Psoas muscle (tissue), 8 donors: ENCODE measurements around the gene ZNF280B. TPM values are rescaled to one million over a fixed set of nuclear protein-coding genes. Genes with fewer than 3 reads are reported as not detected.

Source experiments
- ATAC-seq, 4 donors: fragments of 200-7000 bp; cut with Tn5 transposase; one replicate each; pipeline ENCODE4 v1.9.1; 2020; ENCODE audit warnings: moderate library complexity in 3 of 4, mild to moderate bottlenecking in 2 of 4
- DNase-seq, 2 donors: peaks; one replicate each; pipeline ENCODE4 v3.0.0-alpha.2; 2020
- H3K27ac ChIP-seq: fragments of 200-600 bp; one replicate; pipeline ENCODE4 v1.8.0; 2022
- H3K27me3 ChIP-seq, 3 donors: fragments of 200-600 bp in 1 of 3; one replicate each; pipeline versions ENCODE4 v1.6.1 to v1.8.0; 2013 to 2022; ENCODE audit warnings: low read length in 2 of 3, mild to moderate bottlenecking in 2 of 3, moderate library complexity in 1 of 3; ENCODE audit not compliant: insufficient read depth in 3 of 3
- H3K36me3 ChIP-seq, 2 donors: fragments of 200-600 bp in 1 of 2; one replicate each; pipeline versions ENCODE4 v1.6.1 to v1.8.0; 2013 to 2022; ENCODE audit warnings: low read depth in 1 of 2, mild to moderate bottlenecking in 1 of 2, moderate library complexity in 1 of 2; ENCODE audit not compliant: insufficient read depth in 1 of 2
- H3K4me1 ChIP-seq: fragments of 200-600 bp; one replicate; pipeline ENCODE4 v1.8.0; 2022
- H3K4me3 ChIP-seq: fragments of 200-600 bp; one replicate; pipeline ENCODE4 v1.8.0; 2022; ENCODE audit warnings: mild to moderate bottlenecking
- H3K9me3 ChIP-seq: fragments of 200-600 bp; one replicate; pipeline ENCODE4 v1.8.0; 2022
- CTCF ChIP-seq: fragments of 200-600 bp; IDR thresholded peaks from one replicate; pipeline ENCODE4 v1.8.0; 2022; ENCODE audit warnings: antibody characterized with exemption
- WGBS, 3 donors: extraction: QIAGEN DNeasy Blood & Tissue Kit; methylation state at CpG; one replicate each; pipeline versions ENCODE4 v1.1.6 to v1.1.7; 2013; 5-methylcytosine and 5-hydroxymethylcytosine counted together
- intact Hi-C, 2 donors: fragments of 100-400 bp; cut with DNase I; formaldehyde crosslinking; loops; one replicate each; pipeline versions ENCODE4 v1.11.0 to v1.14.2; 2022
- polyA plus RNA-seq, 3 donors: library from polyadenylated mRNA; stranded (reverse); fragments of 200-250 nt; gene quantifications; one replicate each; pipeline ENCODE4 v1.2.3, GENCODE V29; 2013
- total RNA-seq, 4 donors: library from RNA; stranded (reverse); fragmentation: NEBNext Ultra II Directional in 2 of 4; extraction: Animal tissue kit (Norgen Biotek cat#: 25700) in 2 of 4; gene quantifications; one replicate each; pipeline versions ENCODE4 v1.2.1 to v1.2.4, GENCODE V29; 2021 to 2023
- donor health status: healthy with polysubstance abuse.
- donor health status: DM: no; HTN: no; CAD: no; lungs with moderate emphysema.
- donor health status: Bipolar disorder and iron deficiency.
- donor health status: healthy.
- donor health status: DM: yes; HTN: yes; CAD: no.
- donor health status: DM: no; HTN: no; CAD: no.
- donor health status: DM: no; HTN: no; CAD: no.
- donor health status: DM: yes; HTN: yes; CAD: no.

The ZNF280B gene
- total and polyA plus RNA-seq, 7 donors: 0.06 to 0.54 (median 0.23) TPM

DNA sequence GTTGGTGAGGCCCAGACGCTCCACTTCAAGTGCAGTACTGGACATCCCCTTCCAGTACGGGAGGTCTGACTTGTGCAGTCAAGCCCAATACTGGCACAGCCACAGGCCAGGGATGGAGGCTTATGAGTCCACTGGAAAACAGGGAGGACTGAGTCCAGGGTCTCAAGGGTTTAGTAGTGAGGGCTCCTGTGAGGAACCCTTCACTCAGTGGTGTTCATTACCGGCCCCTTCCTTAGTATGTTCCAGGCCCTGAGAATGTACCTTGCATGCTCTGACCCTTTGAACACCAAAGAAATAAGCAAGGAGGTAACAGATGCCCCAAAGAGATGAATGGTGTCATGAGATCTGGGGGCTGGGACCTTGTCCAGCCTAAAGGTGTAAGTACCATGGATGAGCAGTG is 38.7 kb upstream of the ZNF280B start:
- 89 to 95% (median 89%) methylated on average over 3 of the region's 3 CpGs for WGBS, 3 donors
- Histone ChIP-seq H3K4me3 (no peak overlapping the region), H3K36me3 (no peaks in the 10 kb centered on the region), H3K27me3 (no peaks in the 10 kb centered on the region), H3K4me1 (no peaks in the 10 kb centered on the region), H3K9me3 (no peaks in the 10 kb centered on the region), H3K27ac (no peak overlapping the region)
- intact Hi-C loops: no loop called here
- ATAC-seq: no peak
- no peak for TF ChIP-seq CTCF
- no peak for DNase-seq

GRCh38 chr22:22546490-22546889 is 37.9 kb upstream of the ZNF280B start:
- no peak for ATAC-seq
- TF ChIP-seq CTCF: no peak
- H3K27me3 ChIP-seq: no peaks in the 10 kb centered on the region
- no peaks in the 10 kb centered on the region for H3K9me3 ChIP-seq
- WGBS, 3 donors: 50 to 64% (median 52%) methylated on average over 5 of the region's 5 CpGs
- no peak overlapping the region for H3K4me3 ChIP-seq
- intact Hi-C loops: no loop called here
- H3K27ac ChIP-seq: no peak overlapping the region
- no peaks in the 10 kb centered on the region for H3K4me1 ChIP-seq
- DNase-seq: no peak
- H3K36me3 ChIP-seq: no peaks in the 10 kb centered on the region

DNA sequence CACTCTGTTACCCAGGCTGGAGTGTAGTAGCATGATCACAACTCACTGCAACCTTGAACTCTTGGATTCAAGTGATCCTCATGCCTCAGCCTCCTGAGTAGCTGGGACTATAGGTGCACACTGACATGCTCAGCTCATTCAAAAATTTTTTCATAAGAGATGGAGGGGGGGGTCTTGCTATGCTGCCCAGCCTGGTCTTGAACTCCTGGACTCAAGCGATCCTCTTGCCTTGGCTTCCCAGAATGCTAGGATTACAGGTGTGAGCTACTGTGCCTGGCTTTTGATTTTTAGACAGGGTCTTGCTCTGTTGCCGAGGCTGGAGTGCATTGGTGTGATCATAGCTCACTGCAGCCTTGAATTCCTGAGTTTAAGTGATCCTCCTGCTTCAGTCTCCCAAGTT is 36.5 kb upstream of the ZNF280B start:
- H3K27me3 ChIP-seq: no peaks in the 10 kb centered on the region
- 82 to 90% (median 87%) methylated on average over 2 of the region's 2 CpGs for WGBS, 3 donors
- H3K36me3 ChIP-seq: no peaks in the 10 kb centered on the region
- ATAC-seq (no peak), DNase-seq (no peak)
- intact Hi-C loops: no loop called here
- H3K27ac ChIP-seq: no peak overlapping the region
- H3K9me3 ChIP-seq: no peaks in the 10 kb centered on the region
- no peak overlapping the region for H3K4me3 ChIP-seq
- H3K4me1 ChIP-seq: no peaks in the 10 kb centered on the region
- TF ChIP-seq CTCF: no peak

DNA sequence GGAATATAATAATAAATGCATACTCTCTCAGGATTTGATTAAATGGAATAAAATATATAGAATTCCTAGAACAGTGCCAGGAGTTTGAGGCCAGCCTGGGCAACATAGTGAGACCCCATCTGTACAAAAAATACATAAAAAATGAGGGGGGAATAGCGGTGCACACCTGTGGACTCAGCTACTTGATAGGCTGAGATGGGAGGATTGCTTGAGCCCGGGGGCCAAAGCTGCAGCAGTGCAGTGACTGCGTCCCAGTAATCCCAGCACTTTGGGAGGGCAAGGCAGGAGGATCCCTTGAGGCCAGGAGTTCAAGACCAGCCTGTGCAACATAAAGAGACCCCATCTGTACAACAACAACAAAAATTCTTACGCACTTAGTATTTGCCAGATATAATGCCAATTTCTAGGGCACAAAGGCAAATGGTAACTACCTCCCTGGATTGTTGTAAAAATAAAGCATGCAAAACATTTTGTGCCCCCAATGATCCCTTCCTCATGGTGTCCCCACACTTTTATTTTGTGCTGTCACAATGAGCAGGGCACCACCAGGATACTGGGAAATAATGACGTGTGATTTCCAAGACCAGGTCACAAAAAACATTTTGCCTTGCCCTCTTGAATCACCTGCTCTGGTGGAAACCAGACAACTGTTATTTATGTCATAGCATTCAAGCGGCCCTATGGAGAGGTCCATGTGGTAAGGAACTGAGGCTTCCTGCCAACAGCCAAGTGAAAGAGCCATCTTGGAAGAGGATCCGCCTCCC is 29.9 kb upstream of the ZNF280B start:
- no peaks in the 10 kb centered on the region for H3K36me3 ChIP-seq
- no peaks in the 10 kb centered on the region for H3K4me1 ChIP-seq
- no peaks in the 10 kb centered on the region for H3K9me3 ChIP-seq
- no peak for TF ChIP-seq CTCF
- DNase-seq (no peak), ATAC-seq (no peak)
- H3K4me3 ChIP-seq: no peak overlapping the region
- H3K27me3 ChIP-seq: no peaks in the 10 kb centered on the region
- no peak overlapping the region for H3K27ac ChIP-seq
- 69 to 72% (median 70%) methylated on average over 7 of the region's 7 CpGs for WGBS, 3 donors
- intact Hi-C loops: no loop called here

GRCh38 chr22:22536916-22537315 is 28.4 kb upstream of the ZNF280B start:
- intact Hi-C loops: no loop called here
- no peak for DNase-seq
- Histone ChIP-seq H3K9me3 (no peaks in the 10 kb centered on the region), H3K4me3 (no peak overlapping the region), H3K27ac (no peak overlapping the region), H3K4me1 (no peaks in the 10 kb centered on the region), H3K27me3 (no peaks in the 10 kb centered on the region), H3K36me3 (no peaks in the 10 kb centered on the region)
- TF ChIP-seq CTCF: no peak
- WGBS, 3 donors: 33 to 41% (median 38%) methylated on average over 1 of the region's 1 CpG
- ATAC-seq: no peak
